SK-N-SH (cell line): ENCODE measurements around the gene ARHGAP42.

ENCODE experiments used
- CTCF ChIP-seq: fragments of 200-600 bp; sonication (generic); IDR thresholded peaks from 2 replicates; pipeline ENCODE4 v1.6.1; 2017; ENCODE audit warnings: antibody characterized with exemption, mild to moderate bottlenecking, moderate library complexity
- FOXM1 ChIP-seq: IDR thresholded peaks from 2 replicates; pipeline ENCODE4 v1.4.0; 2012; ENCODE audit warnings: low read depth, mild to moderate bottlenecking
- USF2 ChIP-seq: fragments of 150-350 bp; IDR thresholded peaks from 2 replicates; pipeline ENCODE4 v1.6.1; 2017; ENCODE audit warnings: antibody characterized with exemption, low read length, low read depth, borderline replicate concordance

GRCh38 chr11:100774132-100774531, 87.0 kb downstream of the ARHGAP42 start:
- TF ChIP-seq CTCF (no peak), USF2 (no peak), FOXM1 (no peak)
